ENCODE measurements around the gene ARHGEF3.

DNA sequence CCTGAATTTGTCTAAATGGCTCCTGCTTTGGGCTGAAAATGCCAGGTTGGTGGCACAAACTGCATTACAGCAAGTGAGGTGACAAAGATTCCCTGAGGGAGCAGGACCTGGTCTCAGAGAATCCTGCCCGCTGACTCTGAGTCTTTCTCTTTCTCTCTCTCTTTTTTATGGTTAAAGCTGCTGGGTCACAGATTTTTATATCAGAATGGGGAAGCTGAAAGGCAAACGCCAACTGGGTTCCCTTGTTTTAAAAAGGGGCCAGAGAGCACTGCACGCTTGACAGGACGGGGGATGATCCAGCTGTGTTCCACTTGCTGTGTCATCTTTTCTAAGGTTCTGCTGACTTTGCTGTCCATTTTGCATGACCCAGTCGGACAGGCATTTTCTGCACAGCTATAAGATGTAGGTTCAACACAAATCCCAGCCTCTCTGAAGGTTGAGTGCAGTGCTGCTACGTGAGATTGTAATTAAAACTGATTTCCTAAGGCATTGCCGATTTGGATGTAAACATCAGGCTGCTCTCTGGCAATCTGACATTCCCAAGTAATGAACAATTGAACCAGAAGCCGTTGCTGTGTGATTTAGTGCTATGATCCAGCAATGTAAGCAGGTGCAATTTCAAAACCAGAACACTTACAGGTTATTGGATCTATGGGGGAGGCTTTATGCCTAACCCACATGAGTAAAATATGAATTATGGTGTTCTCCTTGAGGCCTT is 25.8 kb downstream of the ARHGEF3 start:
- TF ChIP-seq, protein P1, sequence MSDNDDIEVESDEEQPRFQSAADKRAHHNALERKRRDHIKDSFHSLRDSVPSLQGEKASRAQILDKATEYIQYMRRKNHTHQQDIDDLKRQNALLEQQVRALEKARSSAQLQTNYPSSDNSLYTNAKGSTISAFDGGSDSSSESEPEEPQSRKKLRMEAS (IDR thresholded peaks at IDR 0.05; ENCODE audit: low read depth, low read length): no peak
- TF ChIP-seq MYC (IDR thresholded peaks at IDR 0.05; ENCODE audit: low read depth, low read length): no peak
- TF ChIP-seq CTCF (IDR thresholded peaks at IDR 0.05; ENCODE audit: low read depth, low read length): no peak
- TF ChIP-seq POLR2A (IDR thresholded peaks at IDR 0.05; ENCODE audit: extremely low read depth, insufficient read length): no peak

Data from NB4 (cell line).